GM21619 (cell line): ENCODE results near the gene PACRGL.

Source experiments
- ATAC-seq: cut with Tn5 transposase; IDR thresholded peaks from one replicate; pipeline ENCODE4 v1.9.1; 2021; ENCODE audit not compliant: unreplicated experiment

Gene PACRGL

DNA sequence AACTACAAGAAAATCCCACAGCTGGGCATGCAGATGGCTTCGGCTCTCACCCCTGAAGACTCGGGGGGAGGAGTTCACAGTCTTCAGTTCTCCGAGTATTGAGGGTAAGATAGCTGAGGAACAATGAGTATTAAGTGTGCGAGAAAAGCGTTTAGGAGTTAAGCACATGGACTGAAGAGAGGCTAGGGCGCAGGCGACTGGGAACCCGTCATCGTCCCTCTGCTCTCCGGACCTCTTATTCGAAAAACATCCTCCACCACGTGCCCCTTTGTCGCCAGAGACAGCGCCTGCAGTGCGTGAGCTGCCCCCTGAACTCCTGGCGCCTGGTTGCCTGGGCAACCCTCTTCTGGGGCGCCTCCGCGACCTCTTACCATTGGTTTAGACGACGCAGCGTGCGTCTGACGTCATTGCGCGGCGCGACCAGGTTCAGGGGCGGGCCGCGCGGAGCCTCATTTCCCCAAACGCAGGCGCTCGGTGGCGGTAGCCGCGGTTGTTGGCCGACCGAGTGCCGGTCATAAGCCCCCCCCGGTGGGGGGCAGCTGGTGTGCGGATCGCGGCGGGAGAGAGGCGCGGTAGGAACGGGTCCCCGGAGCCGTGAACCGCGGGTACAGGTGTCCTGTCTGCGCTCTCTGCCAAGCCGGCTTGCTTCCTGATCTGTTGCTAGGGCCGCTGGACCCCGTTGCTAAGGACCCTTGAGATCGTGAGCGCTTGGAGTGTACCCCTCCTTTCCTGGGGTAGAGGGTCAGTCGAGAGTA, at the start of gene PACRGL:
Gene PACRGL (plus strand): TSS at position 452 of the 755 bp plus-strand sequence. CDS start 4,024 bp downstream, outside the sequence.
- ATAC-seq: peak; percentile 100

GRCh38 chr4:20652226-20652885, 47.9 kb upstream of the PACRGL start:
- no peak for ATAC-seq

GRCh38 chr4:20658456-20658855, 41.8 kb upstream of the PACRGL start:
- ATAC-seq: no peak

DNA sequence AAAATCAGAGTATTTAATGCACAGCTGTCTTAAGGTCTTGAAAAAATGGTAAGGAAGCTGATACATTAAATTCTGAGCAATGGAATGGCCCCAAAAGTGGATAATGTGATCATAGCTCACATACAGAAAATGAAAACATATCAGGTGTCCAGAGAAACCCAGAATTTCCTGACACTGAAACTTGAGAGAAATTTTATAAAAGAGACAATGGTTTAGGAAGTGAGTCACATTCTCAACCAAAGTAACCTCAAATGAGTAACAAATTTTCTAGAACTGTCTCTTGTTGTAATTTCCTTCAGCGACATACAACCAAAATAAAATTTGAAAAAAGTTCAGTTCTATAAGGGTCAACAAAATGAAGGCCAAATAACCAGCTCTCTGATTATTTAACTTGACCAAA, 37.4 kb upstream of the PACRGL start:
- no peak for ATAC-seq

- ATAC-seq: no peak
Measured at GRCh38 chr4:20666012-20666860, 34.0 kb upstream of the PACRGL start.

GRCh38 chr4:20672262-20672661, 28.0 kb upstream of the PACRGL start:
- ATAC-seq: no peak

- ATAC-seq: no peak
Measured at GRCh38 chr4:20675786-20676185, 24.5 kb upstream of the PACRGL start.

DNA sequence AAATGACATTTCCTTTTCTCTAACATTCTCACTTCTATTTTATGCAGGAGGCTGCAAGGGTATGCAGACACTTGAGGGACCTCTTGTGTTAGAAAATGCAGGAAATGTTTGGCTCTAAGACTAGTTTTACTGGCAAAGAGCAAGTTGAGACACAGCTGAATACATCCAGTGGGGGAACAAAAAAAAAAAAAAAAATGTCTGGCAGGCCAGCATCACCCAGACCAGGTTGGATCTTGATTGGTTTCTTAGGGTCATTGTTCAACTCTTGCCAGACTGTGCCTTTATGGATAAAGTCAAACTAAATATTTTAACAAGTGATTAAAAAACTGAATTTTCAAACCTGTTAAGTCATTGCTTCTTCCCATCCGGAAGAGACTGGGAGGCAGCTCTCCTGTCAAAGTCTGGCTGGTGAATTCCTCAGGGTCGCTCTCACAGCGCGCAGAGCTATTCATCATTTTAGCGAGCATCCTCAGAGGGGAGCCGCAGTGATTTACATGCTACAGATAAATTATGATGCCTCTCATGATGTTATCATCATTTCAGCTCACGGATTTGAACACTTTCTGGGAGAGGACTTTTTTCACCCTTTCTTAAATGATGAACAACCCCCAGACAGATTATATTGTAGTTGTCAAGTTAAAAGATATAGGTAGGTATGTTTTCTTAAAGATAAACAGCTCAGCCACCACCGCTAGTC, 23.6 kb upstream of the PACRGL start:
- ATAC-seq: no peak

GRCh38 chr4:20678400-20678799, 21.9 kb upstream of the PACRGL start:
- no peak for ATAC-seq

- no peak for ATAC-seq
Measured at GRCh38 chr4:20679951-20680350, 20.3 kb upstream of the PACRGL start.

DNA sequence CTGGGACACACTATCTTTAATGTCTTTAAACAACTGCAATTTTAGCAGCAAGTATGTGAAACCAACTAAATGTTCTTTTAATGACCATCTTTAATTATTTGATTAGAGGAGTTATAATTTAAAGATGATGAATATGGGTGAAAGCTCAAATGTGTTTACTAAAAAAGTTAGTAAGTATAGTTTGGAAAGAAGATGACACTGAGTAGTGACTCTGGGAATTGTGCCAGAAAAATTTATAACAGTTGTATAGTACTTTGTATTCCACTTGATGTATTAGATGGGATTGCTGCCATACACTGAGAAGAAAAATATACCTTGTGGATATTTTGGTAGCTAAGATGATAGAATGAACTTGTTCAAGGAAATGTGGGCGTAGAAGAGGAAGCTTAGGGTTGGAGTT, 19.5 kb upstream of the PACRGL start:
- ATAC-seq: no peak

GRCh38 chr4:20681271-20681670, 19.0 kb upstream of the PACRGL start:
- no peak for ATAC-seq

- no peak for ATAC-seq
Measured at GRCh38 chr4:20682853-20683252, 17.4 kb upstream of the PACRGL start.

DNA sequence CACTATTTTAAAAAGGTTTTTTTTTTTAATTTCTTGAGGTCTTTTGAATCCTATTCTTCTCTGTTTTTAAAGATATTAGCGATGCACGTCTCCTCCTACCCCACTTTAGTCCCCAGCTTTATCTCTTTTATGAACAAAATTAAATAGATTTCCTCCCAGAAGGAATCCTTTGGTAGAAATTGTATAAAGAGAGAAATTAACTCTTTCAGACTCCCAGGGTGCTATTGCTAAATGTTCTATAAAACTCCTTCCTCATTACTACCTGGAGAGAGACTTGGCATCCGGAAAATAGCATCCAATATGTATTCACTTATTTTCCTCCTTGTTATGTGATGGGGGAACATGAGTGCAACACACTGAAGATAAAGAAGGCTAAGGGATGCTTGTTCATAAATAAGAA, 16.5 kb upstream of the PACRGL start:
- ATAC-seq: no peak

- no peak for ATAC-seq
Measured at GRCh38 chr4:20684852-20685763, 15.2 kb upstream of the PACRGL start.

- no peak for ATAC-seq
Measured at GRCh38 chr4:20687864-20688263, 12.4 kb upstream of the PACRGL start.

GRCh38 chr4:20696815-20697214, 3.4 kb upstream of the PACRGL start:
- no peak for ATAC-seq

GRCh38 chr4:20698382-20698781, 1.9 kb upstream of the PACRGL start:
- no peak for ATAC-seq

DNA sequence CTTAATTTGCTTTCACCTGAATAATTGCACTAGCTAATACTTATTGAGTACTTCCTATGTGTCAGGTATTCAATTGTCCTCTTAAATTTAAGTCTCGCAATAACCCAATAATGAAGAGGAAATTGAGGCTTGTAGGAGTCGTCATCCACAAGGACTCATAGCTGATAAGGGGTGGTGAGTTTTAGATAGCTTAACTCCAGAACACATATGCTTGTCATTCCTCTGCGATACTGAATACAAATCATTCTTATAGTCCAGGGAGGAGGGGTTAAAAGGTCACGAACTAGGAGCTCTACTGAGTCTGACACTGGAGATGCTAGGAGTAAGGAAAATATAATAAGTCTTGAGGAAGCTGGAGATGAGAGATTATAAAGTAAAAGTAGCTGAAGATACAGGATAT, 1.4 kb upstream of the PACRGL start:
- ATAC-seq: no peak

DNA sequence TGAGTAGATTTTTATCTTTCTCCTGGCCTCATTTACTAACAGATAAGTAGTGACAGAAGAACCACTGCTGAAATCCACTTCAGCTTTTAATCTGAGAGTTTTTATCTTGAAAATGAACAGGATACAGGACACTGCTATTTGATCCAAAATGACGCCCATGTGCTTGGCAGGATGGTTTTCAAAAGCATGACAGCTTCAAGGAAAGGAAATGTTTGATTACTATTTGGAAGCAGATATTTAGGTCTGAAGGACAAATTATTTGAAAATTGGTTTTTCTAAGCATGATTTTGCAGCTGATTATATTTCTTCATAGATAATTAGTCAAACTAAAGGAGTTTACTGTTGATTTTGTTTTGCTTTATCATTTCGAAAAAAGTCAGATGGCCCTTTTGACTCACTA, 11.1 kb downstream of the PACRGL start:
- no peak for ATAC-seq
